ENCODE measurements around the gene TMEM60.

DNA sequence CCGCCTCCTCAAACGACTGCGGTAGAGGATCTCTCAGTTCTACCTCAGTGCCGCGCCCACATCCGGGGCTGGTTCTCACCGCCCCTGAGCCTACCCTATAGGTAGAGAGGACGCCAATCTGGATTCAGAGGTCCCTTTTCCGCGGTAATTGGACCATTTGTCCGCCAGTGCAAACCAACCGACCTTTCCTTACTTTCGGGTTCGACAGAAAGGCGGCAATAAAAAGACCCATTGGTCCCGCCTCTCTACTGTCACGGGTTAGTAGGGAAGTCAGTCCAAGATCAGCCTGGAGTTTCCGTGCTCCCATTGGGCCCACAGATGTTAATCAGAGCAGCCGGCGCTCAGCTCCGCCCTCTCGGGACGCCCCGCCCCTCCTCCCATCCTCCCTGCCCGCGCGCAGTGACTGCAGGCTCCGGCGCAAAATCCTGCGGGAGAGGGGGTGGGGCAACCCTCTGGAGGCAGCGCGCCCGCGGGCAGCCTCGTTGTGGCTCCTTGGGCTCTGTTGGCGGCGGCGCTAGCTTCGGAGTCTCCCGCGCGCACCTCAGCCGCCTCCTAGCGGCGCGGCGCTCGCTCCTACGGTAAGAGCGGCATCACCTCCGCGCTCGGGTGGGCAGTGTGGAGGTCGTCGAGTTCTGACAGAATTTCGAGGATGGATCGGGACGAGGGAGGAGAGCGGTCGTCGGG, at the start of gene TMEM60, which contains the start of gene PHTF2:
- TF ChIP-seq, protein P1, sequence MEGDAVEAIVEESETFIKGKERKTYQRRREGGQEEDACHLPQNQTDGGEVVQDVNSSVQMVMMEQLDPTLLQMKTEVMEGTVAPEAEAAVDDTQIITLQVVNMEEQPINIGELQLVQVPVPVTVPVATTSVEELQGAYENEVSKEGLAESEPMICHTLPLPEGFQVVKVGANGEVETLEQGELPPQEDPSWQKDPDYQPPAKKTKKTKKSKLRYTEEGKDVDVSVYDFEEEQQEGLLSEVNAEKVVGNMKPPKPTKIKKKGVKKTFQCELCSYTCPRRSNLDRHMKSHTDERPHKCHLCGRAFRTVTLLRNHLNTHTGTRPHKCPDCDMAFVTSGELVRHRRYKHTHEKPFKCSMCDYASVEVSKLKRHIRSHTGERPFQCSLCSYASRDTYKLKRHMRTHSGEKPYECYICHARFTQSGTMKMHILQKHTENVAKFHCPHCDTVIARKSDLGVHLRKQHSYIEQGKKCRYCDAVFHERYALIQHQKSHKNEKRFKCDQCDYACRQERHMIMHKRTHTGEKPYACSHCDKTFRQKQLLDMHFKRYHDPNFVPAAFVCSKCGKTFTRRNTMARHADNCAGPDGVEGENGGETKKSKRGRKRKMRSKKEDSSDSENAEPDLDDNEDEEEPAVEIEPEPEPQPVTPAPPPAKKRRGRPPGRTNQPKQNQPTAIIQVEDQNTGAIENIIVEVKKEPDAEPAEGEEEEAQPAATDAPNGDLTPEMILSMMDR (IDR thresholded peaks at IDR 0.05), result peak; percentile 41 to 77 (median 49)
- TF ChIP-seq POLR2AphosphoS5 (IDR thresholded peaks at IDR 0.05) (peak; percentile 91 to 96 (median 93)), POLR2A (IDR thresholded peaks at IDR 0.05) (peak; percentile 84)
